Common myeloid progenitor, CD34-positive (primary cell): ENCODE results near the gene ZKSCAN1.

ENCODE experiments used
- CTCF ChIA-PET: fragments of 350-600 bp; sonication (Branson Sonifier 250); formaldehyde crosslinking; loops from one replicate; lab custom pipeline; 2021; ENCODE audit warnings: antibody characterized with exemption; lab: Charles Lee
- POLR2A ChIA-PET: fragments of 350-600 bp; sonication (Branson Sonifier 250); formaldehyde crosslinking; loops from one replicate; lab custom pipeline; 2021; ENCODE audit warnings: antibody characterized with exemption; lab: Charles Lee
- DNase-seq, 3 donors: peaks; one replicate each; pipeline versions ENCODE4 v3.0.0 to v3.0.0-alpha.2; 2013
- H3K27ac ChIP-seq, 2 experiments: 1 replicate in 1 of 2; 2 replicates in 1 of 2; pipeline ENCODE4 v1.7.0; 2013; ENCODE audit warnings: inconsistent platforms in 2 of 2, low read length in 2 of 2, mild to moderate bottlenecking in 2 of 2, low read depth in 1 of 2, moderate library complexity in 1 of 2; ENCODE audit not compliant: severe bottlenecking in 2 of 2, insufficient read depth in 1 of 2, poor library complexity in 1 of 2
- H3K27me3 ChIP-seq, 5 experiments: replicated peaks in 2 of 5; 1 replicate in 3 of 5; 2 replicates in 2 of 5; pipeline versions ENCODE4 v1.6.1 to v1.7.0; 2013; ENCODE audit warnings: low read length in 4 of 5, mild to moderate bottlenecking in 2 of 5, moderate library complexity in 2 of 5, inconsistent platforms in 1 of 5; ENCODE audit not compliant: insufficient read depth in 5 of 5, control insufficient read depth in 4 of 5
- H3K36me3 ChIP-seq, 4 experiments: 1 replicate in 2 of 4; 2 replicates in 2 of 4; pipeline versions ENCODE4 v1.6.1 to v1.7.0; 2013; ENCODE audit warnings: low read length in 3 of 4, control low read depth in 1 of 4, mild to moderate bottlenecking in 1 of 4; ENCODE audit not compliant: control insufficient read depth in 4 of 4, insufficient read depth in 4 of 4
- H3K4me1 ChIP-seq, 4 experiments: 1 replicate in 3 of 4; 2 replicates in 1 of 4; pipeline versions ENCODE4 v1.6.1 to v1.7.1; 2013; ENCODE audit warnings: low read length in 3 of 4, mild to moderate bottlenecking in 3 of 4, control low read depth in 1 of 4, inconsistent platforms in 1 of 4, moderate library complexity in 1 of 4; ENCODE audit not compliant: control insufficient read depth in 4 of 4, insufficient read depth in 4 of 4; ENCODE audit errors: control extremely low read depth in 1 of 4
- H3K4me3 ChIP-seq, 7 experiments: 1 replicate in 4 of 7; 2 replicates in 3 of 7; pipeline versions ENCODE4 v1.5.1 to v1.7.0; 2013; ENCODE audit warnings: mild to moderate bottlenecking in 7 of 7, low read length in 6 of 7, moderate library complexity in 6 of 7, inconsistent platforms in 2 of 7, low read depth in 2 of 7, control low read depth in 1 of 7; ENCODE audit not compliant: insufficient read depth in 4 of 7, control insufficient read depth in 1 of 7; ENCODE audit errors: extremely low read depth in 1 of 7
- H3K9me3 ChIP-seq, 5 experiments: 1 replicate in 4 of 5; 2 replicates in 1 of 5; pipeline versions ENCODE4 v1.6.1 to v1.7.1; 2013; ENCODE audit warnings: low read length in 4 of 5, mild to moderate bottlenecking in 2 of 5, inconsistent platforms in 1 of 5, low read depth in 1 of 5, moderate library complexity in 1 of 5; ENCODE audit not compliant: control insufficient read depth in 4 of 5, insufficient read depth in 2 of 5; ENCODE audit errors: control extremely low read depth in 1 of 5
- WGBS: methylation state at CpG from one replicate; pipeline ENCODE4 v1.1.5; 2013; ENCODE audit not compliant: insufficient coverage; 5-methylcytosine and 5-hydroxymethylcytosine counted together

Gene ZKSCAN1

DNA sequence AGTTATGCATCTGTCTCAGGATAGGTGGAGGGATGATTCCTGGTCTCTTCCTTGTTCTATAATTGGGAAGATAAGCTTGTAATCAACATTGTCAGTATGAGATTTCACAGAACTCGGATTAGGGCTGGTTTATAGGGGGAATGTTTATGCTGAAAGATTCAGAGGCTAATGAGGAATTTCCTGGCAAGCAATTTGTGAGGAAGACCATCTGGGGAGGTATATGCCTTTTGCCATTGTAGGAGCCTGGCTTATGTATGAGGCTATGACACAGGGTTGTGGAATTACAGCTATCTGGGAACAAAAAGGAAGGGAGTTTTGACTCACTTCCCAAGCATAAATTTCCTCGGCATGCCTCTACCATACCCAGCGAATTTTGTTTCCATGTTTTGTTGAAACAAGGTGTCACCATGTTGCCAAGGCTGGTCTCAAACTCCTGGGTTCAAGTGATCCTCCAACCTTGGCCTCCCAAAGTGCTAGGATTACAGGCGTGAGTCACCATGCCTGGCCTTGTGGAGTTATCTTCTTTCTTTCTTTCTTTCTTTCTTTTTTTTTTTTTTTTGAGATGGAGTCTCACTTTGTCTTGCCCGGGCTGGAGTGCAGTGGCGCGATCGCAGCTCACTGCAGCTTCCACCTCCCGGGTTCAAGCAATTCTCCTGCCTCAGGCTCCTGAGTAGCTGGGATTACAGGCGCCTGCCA is 71.8 kb downstream of the ZKSCAN1 start:
- POLR2A ChIA-PET: no interaction called here
- no peak overlapping the region for H3K27ac ChIP-seq
- WGBS: 98% methylated on average over 8 of the region's 10 CpGs

GRCh38 chr7:100088095-100088620 is 72.8 kb downstream of the ZKSCAN1 start:
- H3K4me1 ChIP-seq: peaks cover 0 to 20% (median 15%) of the 10 kb centered on the region in 4 experiments
- peak overlapping the region in 6 of 7 experiments; percentile 84 to 90 (median 86) for H3K4me3 ChIP-seq
- no peaks in the 10 kb centered on the region for H3K27me3 ChIP-seq
- H3K9me3 ChIP-seq: no peaks in the 10 kb centered on the region
- ChIA-PET CTCF (interaction anchor here (1.0 to 2.1 kb wide), 3 partner anchors 13 to 43 kb away, joined by 3 to 6 read pairs (median 6); partner anchors contain the start of genes AP4M1 and MCM7), POLR2A (interaction anchor here (0.9 to 1.6 kb wide), 2 partner anchors 12 to 13 kb away, joined by 5 read pairs; partner anchors contain the start of gene AP4M1)
- DNase-seq: no peak
- peak overlapping the region; percentile 77 to 89 for H3K27ac ChIP-seq
- 90% methylated on average over 3 of the region's 11 CpGs for WGBS
- peaks cover 3 to 30% (median 24%) of the 10 kb centered on the region in 4 experiments for H3K36me3 ChIP-seq

More for the DNA sequence above, 71.8 kb downstream of the ZKSCAN1 start:
- Histone ChIP-seq H3K36me3 (peaks cover 3 to 20% (median 15%) of the 10 kb centered on the region in 4 experiments), H3K4me3 (no peak overlapping the region), H3K27me3 (no peaks in the 10 kb centered on the region), H3K9me3 (no peaks in the 10 kb centered on the region), H3K4me1 (peaks cover 3 to 29% (median 22%) of the 10 kb centered on the region in 4 experiments)
- no peak for DNase-seq
- CTCF ChIA-PET: interaction anchor here (0.8 to 2.1 kb wide), 2 partner anchors 13 to 44 kb away, joined by 5 to 6 read pairs; no protein-coding TSS in a partner anchor

DNA sequence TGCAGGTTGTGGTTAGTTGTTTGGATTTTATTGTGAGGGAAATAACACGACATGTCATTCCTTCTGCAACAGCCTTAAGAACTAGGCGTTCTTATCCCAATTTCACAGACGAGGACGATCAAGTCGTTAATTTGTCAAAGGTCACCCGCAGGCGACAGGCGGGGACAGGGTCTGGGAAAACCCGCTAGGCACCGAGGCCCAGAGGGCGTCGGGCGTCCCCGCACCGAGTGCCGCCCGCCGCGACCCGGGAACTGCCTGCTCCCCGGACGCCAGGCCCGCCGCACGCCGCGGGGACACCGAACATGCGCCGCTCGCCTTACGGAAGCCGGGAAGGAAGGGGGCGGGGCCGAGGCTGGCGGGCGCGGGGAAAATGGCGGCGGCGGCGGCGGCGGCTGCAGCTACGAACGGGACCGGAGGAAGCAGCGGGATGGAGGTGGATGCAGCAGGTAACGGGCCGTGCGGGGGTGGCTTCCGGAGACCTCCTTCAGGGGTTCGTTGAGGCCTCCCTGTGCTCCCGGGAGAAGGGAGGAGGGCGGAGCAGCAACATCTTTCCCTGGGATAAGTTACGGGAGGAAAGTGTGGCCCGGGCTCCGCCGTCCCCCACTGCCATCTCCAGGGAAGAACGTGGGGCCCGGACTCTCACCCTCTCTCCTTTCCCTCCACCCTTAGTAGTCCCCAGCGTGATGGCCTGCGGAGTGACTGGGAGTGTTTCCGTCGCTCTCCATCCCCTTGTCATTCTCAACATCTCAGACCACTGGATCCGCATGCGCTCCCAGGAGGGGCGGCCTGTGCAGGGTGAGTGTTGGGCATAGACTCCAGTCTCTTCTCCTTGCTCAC is 73.4 kb downstream of the ZKSCAN1 start, which contains the start of gene COPS6:
TSS of gene COPS6 (plus strand) at position 349 of the 837 bp plus-strand sequence. CDS start at position 371, 22 bp downstream.
- 0% methylated on average over 61 of the region's 68 CpGs for WGBS
- peak within 1 kb of the TSS; percentile 77 to 89 for H3K27ac ChIP-seq
- DNase-seq: peak; percentile 72 to 80 (median 77)
- peaks cover 0 to 20% (median 13%) of the 10 kb centered on the region in 4 experiments for H3K4me1 ChIP-seq
- POLR2A ChIA-PET: interaction anchor here (0.9 to 1.6 kb wide), 2 partner anchors 12 to 13 kb away, joined by 5 read pairs; partner anchors contain the start of gene AP4M1
- peak within 1 kb of the TSS; percentile 83 to 90 (median 85) for H3K4me3 ChIP-seq
- CTCF ChIA-PET: interaction anchor here (1.0 to 2.1 kb wide), 3 partner anchors 12 to 42 kb away, joined by 3 to 6 read pairs (median 6); partner anchors contain the start of genes AP4M1 and MCM7
- H3K9me3 ChIP-seq: no peaks in the 10 kb centered on the region
- H3K36me3 ChIP-seq: peaks cover 3 to 37% (median 31%) of the 10 kb centered on the region in 4 experiments
- no peaks in the 10 kb centered on the region for H3K27me3 ChIP-seq

DNA sequence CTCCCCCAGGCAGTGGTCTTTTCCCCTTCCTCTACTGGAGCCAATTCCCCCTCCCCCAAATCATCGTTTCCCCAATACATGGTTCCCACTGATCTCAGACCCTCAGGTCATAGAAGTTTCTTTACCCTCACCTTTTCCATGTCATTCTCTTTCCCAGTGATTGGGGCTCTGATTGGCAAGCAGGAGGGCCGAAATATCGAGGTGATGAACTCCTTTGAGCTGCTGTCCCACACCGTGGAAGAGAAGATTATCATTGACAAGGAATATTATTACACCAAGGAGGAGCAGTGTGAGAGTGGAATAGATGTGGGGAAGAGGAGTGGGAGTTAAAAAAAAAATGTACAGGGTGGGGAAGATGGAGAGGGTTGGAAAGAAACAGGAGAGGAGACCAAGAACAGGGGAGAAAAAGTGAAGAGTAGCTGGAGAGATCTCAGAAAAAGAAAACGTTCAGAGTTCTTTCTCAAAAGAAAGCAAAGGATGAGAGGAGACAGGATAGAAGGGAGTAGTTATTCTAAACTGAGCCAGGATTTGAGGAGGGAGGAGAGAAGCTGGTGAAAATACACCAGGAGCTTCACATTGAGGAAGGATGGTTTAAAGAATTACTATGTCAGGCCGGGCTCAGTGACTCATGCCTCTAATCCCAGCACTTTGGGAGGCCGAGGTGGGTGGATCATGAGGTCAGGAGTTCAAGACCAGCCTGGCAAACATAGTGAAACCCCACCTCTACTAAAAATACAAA is 74.2 kb downstream of the ZKSCAN1 start:
- peaks cover 7 to 45% (median 38%) of the 10 kb centered on the region in 4 experiments for H3K36me3 ChIP-seq
- WGBS: 69% methylated on average over 3 of the region's 7 CpGs
- peak overlapping the region; percentile 83 to 90 (median 85) for H3K4me3 ChIP-seq
- no peaks in the 10 kb centered on the region for H3K27me3 ChIP-seq
- H3K27ac ChIP-seq: peak overlapping the region; percentile 66 to 89
- POLR2A ChIA-PET: interaction anchor here (0.7 to 1.6 kb wide), 3 partner anchors 11 to 549 kb away, joined by 3 to 5 read pairs (median 4); no protein-coding TSS in a partner anchor
- no peak for DNase-seq
- peaks cover 0 to 20% (median 13%) of the 10 kb centered on the region in 4 experiments for H3K4me1 ChIP-seq
- CTCF ChIA-PET: interaction anchor here (0.6 to 1.3 kb wide), 3 partner anchors 11 to 42 kb away, joined by 3 to 6 read pairs (median 4); partner anchors contain the start of genes AP4M1 and MCM7
- H3K9me3 ChIP-seq: no peaks in the 10 kb centered on the region

DNA sequence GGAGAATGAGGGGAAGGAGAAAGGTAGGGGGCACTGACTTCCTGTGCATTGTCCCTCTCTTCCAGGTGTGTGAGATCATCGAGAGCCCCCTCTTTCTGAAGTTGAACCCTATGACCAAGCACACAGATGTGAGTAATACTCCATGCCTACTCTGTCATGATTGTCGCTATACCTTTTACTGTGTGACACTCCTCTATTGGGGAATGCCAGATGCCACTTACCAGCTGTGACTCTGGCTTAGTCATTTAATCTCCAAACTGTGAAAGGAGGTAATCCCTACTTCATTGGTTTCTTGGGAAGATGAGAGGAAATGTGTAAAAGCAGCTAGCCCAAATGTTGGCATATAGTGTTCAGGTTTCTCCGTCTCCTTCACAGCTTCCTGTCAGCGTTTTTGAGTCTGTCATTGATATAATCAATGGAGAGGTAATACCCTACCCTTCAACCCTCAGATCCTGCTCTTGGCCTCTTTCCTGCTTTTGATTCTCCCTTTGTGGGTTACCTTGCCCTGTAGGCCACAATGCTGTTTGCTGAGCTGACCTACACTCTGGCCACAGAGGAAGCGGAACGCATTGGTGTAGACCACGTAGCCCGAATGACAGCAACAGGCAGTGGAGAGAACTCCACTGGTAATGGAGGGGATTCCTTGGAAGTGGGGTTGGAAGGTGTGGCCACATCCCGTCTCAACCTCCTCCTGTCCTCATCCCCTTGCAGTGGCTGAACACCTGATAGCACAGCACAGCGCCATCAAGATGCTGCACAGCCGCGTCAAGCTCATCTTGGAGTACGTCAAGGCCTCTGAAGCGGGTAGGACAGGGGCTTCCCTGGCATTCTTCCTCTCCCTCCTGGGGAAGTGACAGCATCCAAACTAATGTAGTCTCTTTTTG is 75.4 kb downstream of the ZKSCAN1 start:
- ChIA-PET CTCF (interaction anchor here (1.1 to 1.9 kb wide), 2 partner anchors 8 to 11 kb away, joined by 4 to 7 read pairs; partner anchors contain the start of genes AP4M1 and MCM7), POLR2A (interaction anchor here (1.9 to 2.3 kb wide), 2 partner anchors 8 to 10 kb away, joined by 5 to 8 read pairs; partner anchors contain the start of gene MCM7)
- Histone ChIP-seq H3K36me3 (peaks cover 13 to 56% (median 49%) of the 10 kb centered on the region in 4 experiments), H3K27me3 (no peaks in the 10 kb centered on the region), H3K4me1 (peaks cover 0 to 20% (median 13%) of the 10 kb centered on the region in 4 experiments), H3K9me3 (no peaks in the 10 kb centered on the region), H3K4me3 (no peak overlapping the region), H3K27ac (no peak overlapping the region)
- DNase-seq: no peak
- WGBS: 93% methylated on average over 12 of the region's 14 CpGs
